A549 (cell line): ENCODE data around the gene MARCKSL1. TPM values are rescaled to one million over a fixed set of nuclear protein-coding genes. Genes with fewer than 3 reads are reported as not detected.

Experiments
- ATAC-seq, 2 experiments: fragments of 200-7000 bp in 1 of 2; fragments of >200 bp in 1 of 2; cut with Nextera tagmentation in 1 of 2; cut with Tn5 transposase in 1 of 2; 3 replicates each; pipeline versions ENCODE4 v1.8.0 to v1.9.1; 2018 to 2020; ENCODE audit warnings: mild to moderate bottlenecking in 1 of 2, moderate library complexity in 1 of 2
- CTCF ChIA-PET: fragments of 300-600 bp; sonication (Branson Sonifier 250); formaldehyde crosslinking; extraction: SDS; loops from one replicate; lab custom pipeline; 2021; ENCODE audit warnings: antibody characterized with exemption, inconsistent platforms; lab: Yijun Ruan, JAX
- POLR2A ChIA-PET: fragments of 350-600 bp; formaldehyde crosslinking; extraction: SDS; loops from one replicate; lab custom pipeline; 2021; ENCODE audit warnings: antibody characterized with exemption, inconsistent platforms; lab: Yijun Ruan, JAX
- DNase-seq, 2 experiments: peaks; one replicate each; pipeline versions ENCODE4 v3.0.0 to v3.0.0-alpha.2; 2011 to 2016; ENCODE audit warnings: low read depth in 1 of 2, low spot score in 1 of 2
- FAIRE-seq: peaks from 2 replicates; lab custom pipeline; 2011; peaks lifted over from hg19 to GRCh38; lab: Jason Lieb, UNC
- H3K27ac ChIP-seq, 2 experiments: fragments of >200 bp; sonication (Bioruptor Twin); formaldehyde crosslinking; 3 replicates each; pipeline ENCODE4 v1.5.1; 2016 to 2017
- H3K4me1 ChIP-seq: fragments of >200 bp; sonication (Bioruptor Twin); formaldehyde crosslinking; 3 replicates; pipeline ENCODE4 v1.6.1; 2016
- H3K4me2 ChIP-seq: fragments of >200 bp; sonication (Bioruptor Twin); formaldehyde crosslinking; 3 replicates; pipeline ENCODE4 v1.6.1; 2016
- H3K4me3 ChIP-seq: fragments of >200 bp; sonication (Bioruptor Twin); formaldehyde crosslinking; 3 replicates; pipeline ENCODE4 v1.5.1; 2016
- H3K9me3 ChIP-seq: fragments of >200 bp; sonication (Bioruptor Twin); formaldehyde crosslinking; 3 replicates; pipeline ENCODE4 v1.6.1; 2016
- CBX2 ChIP-seq: fragments of 200-600 bp; sonication (generic); IDR thresholded peaks from 2 replicates; pipeline ENCODE4 v1.6.1; 2016; ENCODE audit warnings: low read depth, mild to moderate bottlenecking, borderline replicate concordance
- ESRRA ChIP-seq: fragments of 150-350 bp; IDR thresholded peaks from 2 replicates; pipeline ENCODE4 v1.6.1; 2014; ENCODE audit warnings: mild to moderate bottlenecking, low read length, borderline replicate concordance
- FOSL2 ChIP-seq, 2 experiments: fragments of 450-650 bp in 1 of 2; fragments of >200 bp in 1 of 2; sonication (Bioruptor Twin) in 1 of 2; formaldehyde crosslinking; IDR thresholded peaks; 2 replicates each; pipeline versions ENCODE4 v1.5.0 to v1.6.1; 2016 to 2020; ENCODE audit warnings: mild to moderate bottlenecking in 1 of 2, moderate library complexity in 1 of 2
- FOXS1 ChIP-seq: fragments of 250-450 bp; sonication (Bioruptor Pico); IDR thresholded peaks from 2 replicates; pipeline ENCODE4 v1.5.0; 2020; ENCODE audit warnings: mild to moderate bottlenecking, moderate library complexity
- HOXA7 ChIP-seq: fragments of 250-450 bp; sonication (Bioruptor Pico); IDR thresholded peaks from 2 replicates; pipeline ENCODE4 v1.5.0; 2020; ENCODE audit warnings: mild to moderate bottlenecking, moderate library complexity
- HOXB13 ChIP-seq: fragments of 250-450 bp; sonication (Bioruptor Pico); IDR thresholded peaks from 2 replicates; pipeline ENCODE4 v1.5.0; 2020; ENCODE audit warnings: low read depth, mild to moderate bottlenecking, moderate library complexity
- MAX ChIP-seq: IDR thresholded peaks from 2 replicates; pipeline ENCODE4 v1.6.1; 2012
- MAZ ChIP-seq: fragments of 150-350 bp; IDR thresholded peaks from 2 replicates; pipeline ENCODE4 v1.6.1; 2014; ENCODE audit warnings: antibody characterized with exemption, low read depth, low read length, borderline replicate concordance
- MYC ChIP-seq: IDR thresholded peaks from 2 replicates; pipeline ENCODE4 v1.6.1; 2012; ENCODE audit warnings: mild to moderate bottlenecking, inconsistent platforms, low read length, improper control_type of control experiment, borderline replicate concordance
- NFE2L2 ChIP-seq: fragments of 150-350 bp; conservative IDR thresholded peaks from 2 replicates; pipeline ENCODE4 v1.6.1; 2014; ENCODE audit warnings: low read length
- RAD21 ChIP-seq, 2 experiments: fragments of >200 bp in 1 of 2; sonication (Bioruptor Twin) in 1 of 2; formaldehyde crosslinking in 1 of 2; IDR thresholded peaks in 1 of 2; conservative IDR thresholded peaks in 1 of 2; 2 replicates in 1 of 2; 3 replicates in 1 of 2; pipeline ENCODE4 v1.6.1; 2012 to 2018; ENCODE audit warnings: inconsistent platforms in 1 of 2
- SMC3 ChIP-seq: fragments of >200 bp; sonication (Bioruptor Twin); formaldehyde crosslinking; IDR thresholded peaks from 3 replicates; pipeline ENCODE4 v1.6.1; 2018; ENCODE audit warnings: inconsistent platforms
- WGBS: methylation state at CpG from one replicate; pipeline ENCODE4 v1.1.6; 2017; ENCODE audit errors: missing lambda C conversion rate; 5-methylcytosine and 5-hydroxymethylcytosine counted together
- polyA plus RNA-seq, 4 experiments: library from polyadenylated mRNA; depleted of rRNA in 3 of 4; stranded (reverse); fragments of >200 nt; fragmentation: RNase III in 1 of 4; extraction: RNeasy Plus Mini Kit Qiagen cat#74134 plus additional on column Dnase treatment in 1 of 4; gene quantifications; 2 replicates in 3 of 4; 3 replicates in 1 of 4; pipeline ENCODE4 v1.2.3, GENCODE V29; 2011 to 2017
- TF ChIP-seq, protein P1 (sequence below): fragments of 250-450 bp; sonication (Bioruptor Pico); IDR thresholded peaks from 2 replicates; pipeline ENCODE4 v1.5.0; 2021; ENCODE audit warnings: mild to moderate bottlenecking, moderate library complexity, borderline replicate concordance
- TF ChIP-seq, protein P2 (sequence below): fragments of 200-600 bp; sonication (generic); IDR thresholded peaks from 2 replicates; pipeline ENCODE4 v1.6.1; 2016; ENCODE audit warnings: antibody characterized with exemption, mild to moderate bottlenecking, moderate library complexity
- TF ChIP-seq, protein P3 (sequence below): fragments of >200 bp; sonication (Bioruptor Twin); formaldehyde crosslinking; IDR thresholded peaks from 3 replicates; pipeline ENCODE4 v1.5.1; 2016

The MARCKSL1 gene
- polyA plus RNA-seq, 2 of the 4 experiments (the other 2 are of a cell fraction): 62.6 to 73.2 TPM

DNA sequence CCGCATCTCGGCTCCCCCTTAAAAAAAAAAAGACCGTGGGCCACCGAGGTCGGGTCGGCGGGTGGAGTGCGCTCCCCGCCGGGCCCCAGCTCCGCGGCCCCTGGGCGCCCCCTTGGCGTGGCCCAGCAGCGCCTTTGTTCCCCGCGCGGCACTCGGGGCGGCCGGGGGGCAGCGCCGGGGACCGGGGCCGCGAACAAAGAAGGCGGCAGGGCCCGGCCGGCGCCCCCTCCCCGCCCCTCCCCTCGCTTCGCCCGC is 571 bp downstream of the MARCKSL1 start:
- WGBS: no CpG with 5 or more reads among the region's 34 CpGs
- H3K27ac ChIP-seq: peak overlapping the region; percentile 96 to 98
- TF ChIP-seq MAZ (no peak), FOXS1 (no peak), NFE2L2 (no peak), HOXB13 (no peak), HOXA7 (no peak), ESRRA (no peak), CBX2 (no peak), MYC (no peak)
- TF ChIP-seq, protein P1, sequence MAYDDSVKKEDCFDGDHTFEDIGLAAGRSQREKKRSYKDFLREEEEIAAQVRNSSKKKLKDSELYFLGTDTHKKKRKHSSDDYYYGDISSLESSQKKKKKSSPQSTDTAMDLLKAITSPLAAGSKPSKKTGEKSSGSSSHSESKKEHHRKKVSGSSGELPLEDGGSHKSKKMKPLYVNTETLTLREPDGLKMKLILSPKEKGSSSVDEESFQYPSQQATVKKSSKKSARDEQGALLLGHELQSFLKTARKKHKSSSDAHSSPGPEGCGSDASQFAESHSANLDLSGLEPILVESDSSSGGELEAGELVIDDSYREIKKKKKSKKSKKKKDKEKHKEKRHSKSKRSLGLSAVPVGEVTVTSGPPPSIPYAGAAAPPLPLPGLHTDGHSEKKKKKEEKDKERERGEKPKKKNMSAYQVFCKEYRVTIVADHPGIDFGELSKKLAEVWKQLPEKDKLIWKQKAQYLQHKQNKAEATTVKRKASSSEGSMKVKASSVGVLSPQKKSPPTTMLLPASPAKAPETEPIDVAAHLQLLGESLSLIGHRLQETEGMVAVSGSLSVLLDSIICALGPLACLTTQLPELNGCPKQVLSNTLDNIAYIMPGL (CRISPR knock-in tag): no peak
- TF ChIP-seq, all 56 proteins: peak for 0
- DNase-seq (no peak), FAIRE-seq (no peak), ATAC-seq (peak in 1 of 2 experiments; percentile 8; a peak in 3 of 6 replicates)
- Histone ChIP-seq H3K9me3 (no peaks in the 10 kb centered on the region), H3K4me2 (peak overlapping the region; percentile 96), H3K4me1 (peaks cover 33% of the 10 kb centered on the region), H3K4me3 (peak overlapping the region; percentile 100)
- ChIA-PET POLR2A (interaction anchor here (0.6 to 2.1 kb wide), 11 partner anchors 10 to 258 kb away, joined by 3 to 20 read pairs (median 7); partner anchors contain the start of genes BSDC1 and HDAC1), CTCF (interaction anchor here (0.6 to 1.7 kb wide), 11 partner anchors 11 to 251 kb away, joined by 3 to 5 read pairs (median 3); no protein-coding TSS in a partner anchor)

DNA sequence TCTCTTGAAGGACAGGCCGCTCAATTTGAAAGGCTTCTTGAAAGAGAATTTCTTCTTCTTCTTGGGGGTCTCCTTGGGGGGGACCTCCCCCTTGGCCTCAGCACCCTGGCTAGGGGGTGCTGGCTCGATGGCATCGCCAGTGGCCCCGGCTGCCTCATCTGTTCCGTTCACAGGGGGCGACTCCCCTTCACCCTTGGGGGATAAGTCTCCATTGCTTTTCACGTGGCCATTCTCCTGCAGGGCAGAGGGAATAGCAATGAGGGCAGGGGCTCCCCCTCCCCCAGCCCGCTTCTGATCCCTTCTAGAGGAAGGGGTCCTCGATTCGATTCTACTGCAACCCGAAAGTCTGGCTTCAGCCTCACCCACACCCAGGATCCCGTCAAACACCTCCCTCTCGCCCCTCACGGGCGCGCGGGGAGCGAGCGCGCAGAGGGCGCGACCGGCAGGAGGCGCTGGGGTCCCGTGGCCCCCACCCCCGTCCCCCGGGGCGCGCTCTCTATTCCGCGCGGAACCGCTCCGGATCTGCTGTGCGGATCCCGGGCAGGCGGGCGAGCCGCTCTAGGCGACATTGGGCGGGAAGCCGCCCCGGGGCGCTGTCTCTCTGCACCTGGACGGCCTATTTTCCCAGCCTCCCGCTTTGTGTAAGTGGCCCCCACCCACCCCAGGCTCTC is 1.0 kb downstream of the MARCKSL1 start:
- H3K27ac ChIP-seq: peak overlapping the region; percentile 96 to 98
- no peaks in the 10 kb centered on the region for H3K9me3 ChIP-seq
- FAIRE-seq (no peak), DNase-seq (peak; percentile 26 to 30), ATAC-seq (peak; percentile 30 to 65; a peak in 4 of 6 replicates)
- POLR2A ChIA-PET: interaction anchor here (0.7 to 2.1 kb wide), 6 partner anchors 13 to 190 kb away, joined by 3 to 20 read pairs (median 8); partner anchors contain the start of gene BSDC1
- H3K4me2 ChIP-seq: peak overlapping the region; percentile 96
- TF ChIP-seq, protein P2, sequence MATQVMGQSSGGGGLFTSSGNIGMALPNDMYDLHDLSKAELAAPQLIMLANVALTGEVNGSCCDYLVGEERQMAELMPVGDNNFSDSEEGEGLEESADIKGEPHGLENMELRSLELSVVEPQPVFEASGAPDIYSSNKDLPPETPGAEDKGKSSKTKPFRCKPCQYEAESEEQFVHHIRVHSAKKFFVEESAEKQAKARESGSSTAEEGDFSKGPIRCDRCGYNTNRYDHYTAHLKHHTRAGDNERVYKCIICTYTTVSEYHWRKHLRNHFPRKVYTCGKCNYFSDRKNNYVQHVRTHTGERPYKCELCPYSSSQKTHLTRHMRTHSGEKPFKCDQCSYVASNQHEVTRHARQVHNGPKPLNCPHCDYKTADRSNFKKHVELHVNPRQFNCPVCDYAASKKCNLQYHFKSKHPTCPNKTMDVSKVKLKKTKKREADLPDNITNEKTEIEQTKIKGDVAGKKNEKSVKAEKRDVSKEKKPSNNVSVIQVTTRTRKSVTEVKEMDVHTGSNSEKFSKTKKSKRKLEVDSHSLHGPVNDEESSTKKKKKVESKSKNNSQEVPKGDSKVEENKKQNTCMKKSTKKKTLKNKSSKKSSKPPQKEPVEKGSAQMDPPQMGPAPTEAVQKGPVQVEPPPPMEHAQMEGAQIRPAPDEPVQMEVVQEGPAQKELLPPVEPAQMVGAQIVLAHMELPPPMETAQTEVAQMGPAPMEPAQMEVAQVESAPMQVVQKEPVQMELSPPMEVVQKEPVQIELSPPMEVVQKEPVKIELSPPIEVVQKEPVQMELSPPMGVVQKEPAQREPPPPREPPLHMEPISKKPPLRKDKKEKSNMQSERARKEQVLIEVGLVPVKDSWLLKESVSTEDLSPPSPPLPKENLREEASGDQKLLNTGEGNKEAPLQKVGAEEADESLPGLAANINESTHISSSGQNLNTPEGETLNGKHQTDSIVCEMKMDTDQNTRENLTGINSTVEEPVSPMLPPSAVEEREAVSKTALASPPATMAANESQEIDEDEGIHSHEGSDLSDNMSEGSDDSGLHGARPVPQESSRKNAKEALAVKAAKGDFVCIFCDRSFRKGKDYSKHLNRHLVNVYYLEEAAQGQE: 0 out of 2 replicates have a peak, but pooled peaks have one; percentile 13
- TF ChIP-seq MAX (0 out of 2 replicates have a peak, but pooled peaks have one; percentile 11), FOSL2 (IDR thresholded peaks at IDR 0.05) (no peak), FOSL2 (CRISPR knock-in tag; IDR thresholded peaks at IDR 0.05) (no peak), SMC3 (peak; percentile 54), RAD21 (conservative IDR thresholded peaks at IDR 0.05 in 1 of 2, IDR thresholded peaks at IDR 0.05 in 1 of 2) (peak in 1 of 2 experiments; percentile 45; a peak in 2 of 5 replicates), HOXB13 (no peak)
- TF ChIP-seq, protein P3, sequence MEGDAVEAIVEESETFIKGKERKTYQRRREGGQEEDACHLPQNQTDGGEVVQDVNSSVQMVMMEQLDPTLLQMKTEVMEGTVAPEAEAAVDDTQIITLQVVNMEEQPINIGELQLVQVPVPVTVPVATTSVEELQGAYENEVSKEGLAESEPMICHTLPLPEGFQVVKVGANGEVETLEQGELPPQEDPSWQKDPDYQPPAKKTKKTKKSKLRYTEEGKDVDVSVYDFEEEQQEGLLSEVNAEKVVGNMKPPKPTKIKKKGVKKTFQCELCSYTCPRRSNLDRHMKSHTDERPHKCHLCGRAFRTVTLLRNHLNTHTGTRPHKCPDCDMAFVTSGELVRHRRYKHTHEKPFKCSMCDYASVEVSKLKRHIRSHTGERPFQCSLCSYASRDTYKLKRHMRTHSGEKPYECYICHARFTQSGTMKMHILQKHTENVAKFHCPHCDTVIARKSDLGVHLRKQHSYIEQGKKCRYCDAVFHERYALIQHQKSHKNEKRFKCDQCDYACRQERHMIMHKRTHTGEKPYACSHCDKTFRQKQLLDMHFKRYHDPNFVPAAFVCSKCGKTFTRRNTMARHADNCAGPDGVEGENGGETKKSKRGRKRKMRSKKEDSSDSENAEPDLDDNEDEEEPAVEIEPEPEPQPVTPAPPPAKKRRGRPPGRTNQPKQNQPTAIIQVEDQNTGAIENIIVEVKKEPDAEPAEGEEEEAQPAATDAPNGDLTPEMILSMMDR: peak; percentile 61
- CTCF ChIA-PET: interaction anchor here (0.6 to 1.4 kb wide), 10 partner anchors 11 to 251 kb away, joined by 3 to 5 read pairs (median 3); no protein-coding TSS in a partner anchor
- peaks cover 33% of the 10 kb centered on the region for H3K4me1 ChIP-seq
- WGBS: 0% methylated on average over 7 of the region's 46 CpGs
- H3K4me3 ChIP-seq: peak overlapping the region; percentile 100
